ENCODE measurements around the gene CD47. TPM values are rescaled to one million over a fixed set of nuclear protein-coding genes. Genes with fewer than 3 reads are reported as not detected.

The CD47 gene
- total RNA-seq, 1 experiment from 2014 or later, result 42.5 TPM

- no peaks in the 10 kb centered on the region for H3K79me2 ChIP-seq (ENCODE audit: insufficient read depth, low read length)
- no peak for ATAC-seq
- no peak for TF ChIP-seq ZFX (IDR thresholded peaks at IDR 0.05)
- no peak for TF ChIP-seq REST (IDR thresholded peaks at IDR 0.05; ENCODE audit: low read depth)
- TF ChIP-seq EZH2phosphoT487 (IDR thresholded peaks at IDR 0.05; ENCODE audit: borderline replicate concordance), result no peak
- no peak for TF ChIP-seq POLR2A (IDR thresholded peaks at IDR 0.05; ENCODE audit: borderline replicate concordance, extremely low read depth, insufficient read depth, insufficient read length)
- no peak for TF ChIP-seq JUND (IDR thresholded peaks at IDR 0.05)
- TF ChIP-seq EGR1 (IDR thresholded peaks at IDR 0.05; ENCODE audit: low read depth), result no peak
- no peak for TF ChIP-seq CEBPB (IDR thresholded peaks at IDR 0.05; ENCODE audit: low read depth)
- no peak for TF ChIP-seq RAD21 (IDR thresholded peaks at IDR 0.05; ENCODE audit: low read depth)
- TF ChIP-seq ZNF274 (IDR thresholded peaks at IDR 0.05; ENCODE audit: low read depth, low read length), result no peak
- TF ChIP-seq CBX3 (IDR thresholded peaks at IDR 0.05; ENCODE audit: low read depth), result no peak
- no peak for TF ChIP-seq YY1 (IDR thresholded peaks at IDR 0.05; ENCODE audit: extremely low read depth, insufficient replicate concordance, low read depth, low read length)
- no peak for TF ChIP-seq SP1 (IDR thresholded peaks at IDR 0.05; ENCODE audit: low read depth)
- no peak for TF ChIP-seq ELF1 (IDR thresholded peaks at IDR 0.05; ENCODE audit: borderline replicate concordance, low read depth)
- no peak for TF ChIP-seq EZH2 (IDR thresholded peaks at IDR 0.05)
- TF ChIP-seq ATF3 (IDR thresholded peaks at IDR 0.05), result no peak
- no peak for TF ChIP-seq SIN3A (IDR thresholded peaks at IDR 0.05; ENCODE audit: low read depth)
- TF ChIP-seq TCF7L2 (IDR thresholded peaks at IDR 0.05; ENCODE audit: borderline replicate concordance, extremely low read depth, insufficient read depth, insufficient read length), result no peak
- DNase-seq (ENCODE audit: low read depth, low spot score), result no peak
- H3K4me1 ChIP-seq (ENCODE audit: control insufficient read depth in 1 of 2, insufficient read depth in 2 of 2, low read length in 2 of 2), result no peaks in the 10 kb centered on the region
- H3K4me2 ChIP-seq (ENCODE audit: low read length), result no peak overlapping the region
- ChIA-PET CTCF (no interaction called here), RAD21 (ENCODE audit: low non-redundant PET in 1 of 2, low total read pairs in 2 of 2, uncharacterized antibody in 2 of 2, unreplicated experiment in 2 of 2) (no interaction called here), POLR2A (no interaction called here)
- no TSS peak for BruUV-seq (replicated peaks)
- no peaks in the 10 kb centered on the region for H3K9me3 ChIP-seq (ENCODE audit: control insufficient read depth in 1 of 2, insufficient read depth in 1 of 2, low read depth in 1 of 2, low read length in 2 of 2)
- intact Hi-C loops (cut with micrococcal nuclease), result no loop called here
- no peaks in the 10 kb centered on the region for H4K20me1 ChIP-seq (ENCODE audit: insufficient read depth)
- H3K9me2 ChIP-seq (ENCODE audit: insufficient read depth), result no peaks in the 10 kb centered on the region
- H3K27ac ChIP-seq (ENCODE audit: low read depth, low read length), result no peak overlapping the region
- H3K27me3 ChIP-seq (ENCODE audit: insufficient read depth, low read length), result no peaks in the 10 kb centered on the region
- no peak overlapping the region for H3K9ac ChIP-seq (ENCODE audit: low read length)
- H2AFZ ChIP-seq (ENCODE audit: low read depth, low read length, poor library complexity, severe bottlenecking), result no peak overlapping the region
- H3K4me3 ChIP-seq (replicated peaks in 1 of 2; ENCODE audit: low read depth in 1 of 2, low read length in 2 of 2), result no peak overlapping the region
- no peaks in the 10 kb centered on the region for H3K36me3 ChIP-seq (ENCODE audit: control insufficient read depth in 1 of 2, insufficient read depth in 2 of 2, low read length in 2 of 2)
Observed at GRCh38 chr3:108011616-108012015, 79.2 kb downstream of the CD47 start.
